ENCODE results near the gene SPAG17.

DNA sequence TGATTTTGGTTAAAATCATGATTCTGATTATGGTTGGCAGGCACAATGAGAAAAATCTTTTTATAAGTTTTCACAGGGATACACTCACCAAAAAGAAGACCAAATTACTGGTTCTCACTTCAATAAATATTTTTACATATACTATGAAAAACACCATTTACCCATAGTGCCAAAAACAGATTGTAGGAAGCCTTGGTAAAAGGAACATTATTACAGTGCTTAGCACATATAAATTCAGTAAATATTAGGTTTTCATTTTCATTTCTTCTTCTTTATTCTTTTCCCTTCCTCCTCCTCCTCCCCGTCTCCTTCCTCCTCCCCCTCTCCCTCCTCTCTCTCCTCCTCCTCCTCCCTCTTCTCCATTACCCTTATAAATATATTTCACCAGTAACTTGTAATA is 15.8 kb upstream of the SPAG17 start:
- TF ChIP-seq, protein P1, sequence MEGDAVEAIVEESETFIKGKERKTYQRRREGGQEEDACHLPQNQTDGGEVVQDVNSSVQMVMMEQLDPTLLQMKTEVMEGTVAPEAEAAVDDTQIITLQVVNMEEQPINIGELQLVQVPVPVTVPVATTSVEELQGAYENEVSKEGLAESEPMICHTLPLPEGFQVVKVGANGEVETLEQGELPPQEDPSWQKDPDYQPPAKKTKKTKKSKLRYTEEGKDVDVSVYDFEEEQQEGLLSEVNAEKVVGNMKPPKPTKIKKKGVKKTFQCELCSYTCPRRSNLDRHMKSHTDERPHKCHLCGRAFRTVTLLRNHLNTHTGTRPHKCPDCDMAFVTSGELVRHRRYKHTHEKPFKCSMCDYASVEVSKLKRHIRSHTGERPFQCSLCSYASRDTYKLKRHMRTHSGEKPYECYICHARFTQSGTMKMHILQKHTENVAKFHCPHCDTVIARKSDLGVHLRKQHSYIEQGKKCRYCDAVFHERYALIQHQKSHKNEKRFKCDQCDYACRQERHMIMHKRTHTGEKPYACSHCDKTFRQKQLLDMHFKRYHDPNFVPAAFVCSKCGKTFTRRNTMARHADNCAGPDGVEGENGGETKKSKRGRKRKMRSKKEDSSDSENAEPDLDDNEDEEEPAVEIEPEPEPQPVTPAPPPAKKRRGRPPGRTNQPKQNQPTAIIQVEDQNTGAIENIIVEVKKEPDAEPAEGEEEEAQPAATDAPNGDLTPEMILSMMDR (IDR thresholded peaks at IDR 0.05), result no peak
- TF ChIP-seq POLR2AphosphoS5 (IDR thresholded peaks at IDR 0.05) (no peak), POLR2A (IDR thresholded peaks at IDR 0.05) (no peak)
